ENCODE data around the gene KCNK18.
A peak's percentile ranks its signal among the peaks of the same experiment; 100 is the strongest.

Gene KCNK18

GRCh38 chr10:117197189-117197588 is at the start of gene KCNK18:
KCNK18 (plus strand) TSS chr10:117197489; CDS start chr10:117197489, 0 bp downstream.
- H3K27ac ChIP-seq, result no peak within 1 kb of the TSS
- H3K4me3 ChIP-seq, result no peak within 1 kb of the TSS

GRCh38 chr10:117148284-117148683 is 49.0 kb upstream of the KCNK18 start:
- no peak overlapping the region for H3K4me3 ChIP-seq
- H3K27ac ChIP-seq, result no peak overlapping the region

GRCh38 chr10:117152668-117153067 is 44.6 kb upstream of the KCNK18 start:
- no peak overlapping the region for H3K4me3 ChIP-seq
- H3K27ac ChIP-seq, result no peak overlapping the region

GRCh38 chr10:117158297-117158696 is 39.0 kb upstream of the KCNK18 start:
- Histone ChIP-seq H3K27ac (no peak overlapping the region), H3K4me3 (no peak overlapping the region)

- Histone ChIP-seq H3K27ac (no peak overlapping the region), H3K4me3 (no peak overlapping the region)
Measured at GRCh38 chr10:117159390-117159789, 37.9 kb upstream of the KCNK18 start.

GRCh38 chr10:117160567-117160966 is 36.7 kb upstream of the KCNK18 start:
- no peak overlapping the region for H3K4me3 ChIP-seq
- no peak overlapping the region for H3K27ac ChIP-seq

- Histone ChIP-seq H3K27ac (no peak overlapping the region), H3K4me3 (no peak overlapping the region)
Measured at GRCh38 chr10:117161386-117162033, 35.8 kb upstream of the KCNK18 start.

GRCh38 chr10:117162093-117163060 is 34.9 kb upstream of the KCNK18 start:
- peak overlapping the region in 1 of 7 experiments; percentile 3 for H3K4me3 ChIP-seq

GRCh38 chr10:117163061-117163953 is 34.0 kb upstream of the KCNK18 start:
- H3K27ac ChIP-seq, result no peak overlapping the region
- peak overlapping the region in 2 of 7 experiments; percentile 2 to 3 for H3K4me3 ChIP-seq

More at GRCh38 chr10:117162093-117163060, 34.9 kb upstream of the KCNK18 start:
- no peak overlapping the region for H3K27ac ChIP-seq

GRCh38 chr10:117163954-117164548 is 33.2 kb upstream of the KCNK18 start:
- Histone ChIP-seq H3K27ac (no peak overlapping the region), H3K4me3 (no peak overlapping the region)

GRCh38 chr10:117164592-117165537 is 32.4 kb upstream of the KCNK18 start:
- no peak overlapping the region for H3K27ac ChIP-seq
- peak overlapping the region in 2 of 7 experiments; percentile 10 to 13 for H3K4me3 ChIP-seq

GRCh38 chr10:117165538-117166417 is 31.5 kb upstream of the KCNK18 start:
- Histone ChIP-seq H3K4me3 (no peak overlapping the region), H3K27ac (no peak overlapping the region)

GRCh38 chr10:117166418-117167345 is 30.6 kb upstream of the KCNK18 start:
- no peak overlapping the region for H3K27ac ChIP-seq
- no peak overlapping the region for H3K4me3 ChIP-seq

GRCh38 chr10:117167346-117167788 is 29.9 kb upstream of the KCNK18 start:
- no peak overlapping the region for H3K4me3 ChIP-seq
- H3K27ac ChIP-seq, result no peak overlapping the region

GRCh38 chr10:117167789-117168674 is 29.3 kb upstream of the KCNK18 start:
- no peak overlapping the region for H3K27ac ChIP-seq
- peak overlapping the region in 2 of 7 experiments; percentile 13 to 20 for H3K4me3 ChIP-seq
